RWPE2 (cell line): ENCODE measurements around the gene SHROOM2.

Experiments
- ATAC-seq: fragments of 200-7000 bp; cut with Tn5 transposase; 3 replicates; pipeline ENCODE4 v1.9.1; 2021; ENCODE audit warnings: low read depth
- DNase-seq: peaks from one replicate; pipeline ENCODE4 v3.0.0-alpha.2; 2020; ENCODE audit warnings: low spot score
- H3K27ac ChIP-seq: fragments of 450-650 bp; 2 replicates; pipeline ENCODE4 v1.5.1; 2017; ENCODE audit warnings: mild to moderate bottlenecking; ENCODE audit not compliant: poor library complexity, severe bottlenecking
- H3K27me3 ChIP-seq: fragments of 250-450 bp; sonication (Bioruptor Pico); 2 replicates; pipeline ENCODE4 v1.5.1; 2021; ENCODE audit warnings: mild to moderate bottlenecking, moderate library complexity; ENCODE audit not compliant: insufficient read depth, poor library complexity, severe bottlenecking
- H3K36me3 ChIP-seq: fragments of 250-450 bp; sonication (Bioruptor Pico); 2 replicates; pipeline ENCODE4 v1.5.1; 2020; ENCODE audit warnings: low read depth, mild to moderate bottlenecking, moderate library complexity
- H3K4me1 ChIP-seq: fragments of 250-450 bp; sonication (Bioruptor Pico); 2 replicates; pipeline ENCODE4 v1.5.1; 2021; ENCODE audit warnings: mild to moderate bottlenecking, moderate library complexity; ENCODE audit not compliant: insufficient read depth, poor library complexity, severe bottlenecking
- H3K4me3 ChIP-seq: fragments of 250-450 bp; sonication (Bioruptor Pico); 2 replicates; pipeline ENCODE4 v1.5.1; 2021; ENCODE audit warnings: mild to moderate bottlenecking, moderate library complexity; ENCODE audit not compliant: severe bottlenecking
- H3K9me3 ChIP-seq: fragments of 250-450 bp; sonication (Bioruptor Pico); 2 replicates; pipeline ENCODE4 v1.5.1; 2021; ENCODE audit warnings: mild to moderate bottlenecking, moderate library complexity; ENCODE audit not compliant: severe bottlenecking
- CTCF ChIP-seq: fragments of 450-650 bp; IDR thresholded peaks from one replicate; pipeline ENCODE4 v1.5.1; 2017; ENCODE audit warnings: mild to moderate bottlenecking, moderate library complexity; ENCODE audit not compliant: poor library complexity, severe bottlenecking

SHROOM2 gene

GRCh38 chrX:9816084-9816700 is 30.0 kb downstream of the SHROOM2 start:
- Histone ChIP-seq H3K9me3 (no peaks in the 10 kb centered on the region), H3K4me3 (no peak overlapping the region), H3K27ac (no peak overlapping the region), H3K36me3 (no peaks in the 10 kb centered on the region), H3K4me1 (no peaks in the 10 kb centered on the region), H3K27me3 (no peaks in the 10 kb centered on the region)
- TF ChIP-seq CTCF = no peak
- no peak for ATAC-seq
- DNase-seq = no peak

- H3K27me3 ChIP-seq = no peaks in the 10 kb centered on the region
- H3K9me3 ChIP-seq = no peaks in the 10 kb centered on the region
- H3K36me3 ChIP-seq = no peaks in the 10 kb centered on the region
- H3K27ac ChIP-seq = no peak overlapping the region
- DNase-seq (no peak), ATAC-seq (no peak)
- TF ChIP-seq CTCF = no peak
- no peak overlapping the region for H3K4me3 ChIP-seq
- H3K4me1 ChIP-seq = no peaks in the 10 kb centered on the region
These were observed 35.3 kb downstream of the SHROOM2 start for GRCh38 chrX:9821572-9821971.

DNA sequence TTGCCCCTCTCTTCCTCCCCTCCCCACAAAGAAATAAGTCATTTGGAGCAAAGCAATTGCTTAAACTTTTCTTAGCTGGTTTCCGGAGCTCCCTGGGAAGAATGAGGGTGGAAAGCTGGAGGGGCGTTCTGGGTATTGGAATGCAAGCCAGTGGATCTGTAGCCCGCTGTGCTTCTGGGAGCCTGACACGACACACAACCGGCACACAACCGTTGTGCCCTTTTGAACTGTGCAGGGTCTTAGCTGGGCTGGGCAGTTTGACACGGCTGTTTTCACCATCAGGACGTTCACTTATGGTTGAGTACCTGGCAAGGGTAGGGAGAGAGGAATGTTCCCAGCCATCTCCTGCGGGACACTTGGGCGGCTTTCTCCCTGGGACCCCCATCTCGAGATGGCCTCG is 38.3 kb downstream of the SHROOM2 start:
- Histone ChIP-seq H3K27ac (no peak overlapping the region), H3K4me3 (no peak overlapping the region), H3K27me3 (no peaks in the 10 kb centered on the region), H3K36me3 (no peaks in the 10 kb centered on the region), H3K9me3 (no peaks in the 10 kb centered on the region), H3K4me1 (peaks cover 4% of the 10 kb centered on the region)
- ATAC-seq (no peak), DNase-seq (no peak)
- no peak for TF ChIP-seq CTCF

GRCh38 chrX:9825129-9825790 is 39.0 kb downstream of the SHROOM2 start:
- Histone ChIP-seq H3K4me3 (no peak overlapping the region), H3K27me3 (no peaks in the 10 kb centered on the region), H3K27ac (no peak overlapping the region), H3K36me3 (no peaks in the 10 kb centered on the region), H3K4me1 (peaks cover 9% of the 10 kb centered on the region), H3K9me3 (no peaks in the 10 kb centered on the region)
- TF ChIP-seq CTCF = no peak
- no peak for ATAC-seq
- no peak for DNase-seq

GRCh38 chrX:9825966-9826365 is 39.7 kb downstream of the SHROOM2 start:
- no peaks in the 10 kb centered on the region for H3K27me3 ChIP-seq
- DNase-seq = no peak
- H3K27ac ChIP-seq = no peak overlapping the region
- H3K4me3 ChIP-seq = no peak overlapping the region
- no peaks in the 10 kb centered on the region for H3K36me3 ChIP-seq
- H3K9me3 ChIP-seq = no peaks in the 10 kb centered on the region
- peaks cover 9% of the 10 kb centered on the region for H3K4me1 ChIP-seq
- ATAC-seq = no peak
- TF ChIP-seq CTCF = no peak
